SIG-M5 treated with dmso at 0.1 percent for 504 hours (cell line): ENCODE measurements around the gene PTH2.

Experiments used
- DNase-seq: peaks from one replicate; lab custom pipeline; 2025; ENCODE audit not compliant: unreplicated experiment; lab: John Stamatoyannopoulos, UW

PTH2 gene

GRCh38 chr19:49415102-49415809, 8.0 kb downstream of the PTH2 start:
- no peak for DNase-seq

- DNase-seq = no peak
These were observed 9.0 kb downstream of the PTH2 start for GRCh38 chr19:49414256-49414655.

- DNase-seq = no peak
These were observed 9.9 kb downstream of the PTH2 start for GRCh38 chr19:49413348-49413747.

- no peak for DNase-seq
These were observed 11.4 kb downstream of the PTH2 start for GRCh38 chr19:49411681-49412326.

GRCh38 chr19:49409441-49410029, 13.7 kb downstream of the PTH2 start:
- peak; percentile 56 for DNase-seq

GRCh38 chr19:49408816-49409440, 14.3 kb downstream of the PTH2 start:
- DNase-seq = no peak

GRCh38 chr19:49407482-49408015, 15.7 kb downstream of the PTH2 start:
- no peak for DNase-seq

- DNase-seq = no peak
These were observed 16.2 kb downstream of the PTH2 start for GRCh38 chr19:49407079-49407478.

- no peak for DNase-seq
These were observed 19.6 kb downstream of the PTH2 start for GRCh38 chr19:49403404-49404187.

- DNase-seq = no peak
These were observed 23.2 kb downstream of the PTH2 start for GRCh38 chr19:49400029-49400428.

GRCh38 chr19:49398931-49399330, 24.3 kb downstream of the PTH2 start:
- no peak for DNase-seq

- no peak for DNase-seq
These were observed 25.1 kb downstream of the PTH2 start for GRCh38 chr19:49398001-49398615.

GRCh38 chr19:49396738-49397505, 26.3 kb downstream of the PTH2 start:
- no peak for DNase-seq

GRCh38 chr19:49395581-49396407, 27.4 kb downstream of the PTH2 start:
- DNase-seq = no peak

- no peak for DNase-seq
These were observed 29.4 kb downstream of the PTH2 start for GRCh38 chr19:49393881-49394280.

GRCh38 chr19:49391581-49392399, 31.5 kb downstream of the PTH2 start:
- DNase-seq = peak; percentile 56

- DNase-seq = no peak
These were observed 32.3 kb downstream of the PTH2 start for GRCh38 chr19:49390929-49391359.
